AG04450 (cell line): Measurements from ENCODE around the gene NFIX. TPM values are rescaled to one million over a fixed set of nuclear protein-coding genes. Genes with fewer than 3 reads are reported as not detected.

Experiments
- CTCF ChIA-PET: fragments of 300-600, 350-600 bp; formaldehyde crosslinking; extraction: SDS; loops from one replicate; lab custom pipeline; 2022; ENCODE audit warnings: antibody characterized with exemption, inconsistent platforms; lab: Charles Lee
- POLR2A ChIA-PET: fragments of 350-600 bp; formaldehyde crosslinking; extraction: SDS; loops from one replicate; lab custom pipeline; 2021; ENCODE audit warnings: antibody characterized with exemption, inconsistent platforms; lab: Yijun Ruan, JAX
- DNase-seq: peaks from one replicate; pipeline ENCODE4 v3.0.0-alpha.2; 2011; ENCODE audit warnings: low read depth, low spot score
- H3K27ac ChIP-seq: one replicate; pipeline ENCODE4 v1.5.1; 2012; ENCODE audit warnings: low read depth, low read length, control low read depth
- H3K27me3 ChIP-seq: one replicate; pipeline ENCODE4 v1.6.0; 2012; ENCODE audit warnings: low read length; ENCODE audit not compliant: control insufficient read depth, insufficient read depth
- H3K4me3 ChIP-seq: 2 replicates; pipeline ENCODE4 v1.5.1; 2011; ENCODE audit warnings: mild to moderate bottlenecking, low read depth, low read length, control low read depth
- H3K9me3 ChIP-seq: 2 replicates; pipeline ENCODE4 v1.5.1; 2012; ENCODE audit warnings: low read length; ENCODE audit not compliant: control insufficient read depth, insufficient read depth
- CTCF ChIP-seq: IDR thresholded peaks from 2 replicates; pipeline ENCODE4 v1.5.1; 2011; ENCODE audit warnings: low read depth, low read length, control low read depth, inconsistent platforms
- polyA plus RNA-seq: library from polyadenylated mRNA; depleted of rRNA; stranded (reverse); fragments of >200 nt; gene quantifications from 2 replicates; pipeline ENCODE4 v1.2.3, GENCODE V29; 2011

The NFIX gene
- polyA plus RNA-seq, 1 experiment, result 15.1 TPM

GRCh38 chr19:13037161-13037560, 41.9 kb downstream of the NFIX start:
- peak overlapping the region; percentile 53 for H3K27ac ChIP-seq
- H3K9me3 ChIP-seq, result no peaks in the 10 kb centered on the region; the same call in 1 of the 2 replicates
- no peak overlapping the region for H3K4me3 ChIP-seq
- H3K27me3 ChIP-seq, result no peaks in the 10 kb centered on the region
- ChIA-PET CTCF (no interaction called here), POLR2A (interaction anchor here (0.8 kb wide), 1 partner anchor 18 kb away, joined by 3 read pairs; no protein-coding TSS in a partner anchor)
- no peak for TF ChIP-seq CTCF
- no peak for DNase-seq

GRCh38 chr19:13037731-13038130, 42.5 kb downstream of the NFIX start:
- CTCF ChIA-PET, result interaction anchor here (2.3 kb wide), 1 partner anchor 23 kb away, joined by 9 read pairs; no protein-coding TSS in a partner anchor
- Histone ChIP-seq H3K4me3 (no peak overlapping the region), H3K9me3 (no peaks in the 10 kb centered on the region; the same call in 1 of the 2 replicates), H3K27ac (no peak overlapping the region), H3K27me3 (no peaks in the 10 kb centered on the region)
- POLR2A ChIA-PET, result no interaction called here
- TF ChIP-seq CTCF, result no peak
- DNase-seq, result no peak

- no peaks in the 10 kb centered on the region; the same call in 1 of the 2 replicates for H3K9me3 ChIP-seq
These were observed 43.3 kb downstream of the NFIX start for GRCh38 chr19:13038306-13039210.

GRCh38 chr19:13039211-13039789, 44.0 kb downstream of the NFIX start:
- DNase-seq, result no peak
- no peaks in the 10 kb centered on the region; the same call in 1 of the 2 replicates for H3K9me3 ChIP-seq
- no peak overlapping the region for H3K4me3 ChIP-seq
- ChIA-PET POLR2A (no interaction called here), CTCF (interaction anchor here (0.7 to 2.3 kb wide), 2 partner anchors 22 to 74 kb away, joined by 3 to 9 read pairs; no protein-coding TSS in a partner anchor)
- H3K27ac ChIP-seq, result no peak overlapping the region
- TF ChIP-seq CTCF, result no peak
- no peaks in the 10 kb centered on the region for H3K27me3 ChIP-seq

More at GRCh38 chr19:13038306-13039210, 43.3 kb downstream of the NFIX start:
- no peak overlapping the region for H3K4me3 ChIP-seq
- H3K27ac ChIP-seq, result no peak overlapping the region
- no peak for TF ChIP-seq CTCF
- H3K27me3 ChIP-seq, result no peaks in the 10 kb centered on the region
- ChIA-PET POLR2A (no interaction called here), CTCF (interaction anchor here (2.3 kb wide), 1 partner anchor 23 kb away, joined by 9 read pairs; no protein-coding TSS in a partner anchor)
- no peak for DNase-seq
